Colonic mucosa (tissue), 4 donors: ENCODE results near the gene PLCD3. TPM values are rescaled to one million over a fixed set of nuclear protein-coding genes. Genes with fewer than 3 reads are reported as not detected.

Experiments used
- DNase-seq: peaks from one replicate; pipeline ENCODE4 v3.0.0-alpha.2; 2020
- H3K27ac ChIP-seq: fragments of 200-600 bp; one replicate; pipeline ENCODE4 v1.8.0; 2021
- H3K27me3 ChIP-seq: fragments of 200-600 bp; one replicate; pipeline ENCODE4 v1.8.0; 2021
- H3K36me3 ChIP-seq: fragments of 200-600 bp; one replicate; pipeline ENCODE4 v1.8.0; 2021
- H3K4me1 ChIP-seq: fragments of 200-600 bp; one replicate; pipeline ENCODE4 v1.8.0; 2021; ENCODE audit warnings: mild to moderate bottlenecking
- H3K4me3 ChIP-seq: fragments of 200-600 bp; one replicate; pipeline ENCODE4 v1.8.0; 2021
- H3K9ac ChIP-seq, 2 donors: one replicate each; pipeline ENCODE4 v1.7.0; 2013; ENCODE audit warnings: control low read depth in 2 of 2, low read depth in 2 of 2, low read length in 2 of 2
- H3K9me3 ChIP-seq: fragments of 200-600 bp; one replicate; pipeline ENCODE4 v1.8.0; 2021
- intact Hi-C: fragments of 100-400 bp; cut with DNase I; formaldehyde crosslinking; loops from one replicate; pipeline ENCODE4 v1.14.1; 2022
- total RNA-seq, 2 donors: library from RNA; stranded (reverse); fragmentation: NEBNext Ultra II Directional in 1 of 2; extraction: Animal tissue kit (Norgen Biotek cat#: 25700) in 1 of 2; gene quantifications; one replicate each; pipeline ENCODE4 v1.2.1, GENCODE V29; 2021
- TF ChIP-seq, protein P1 (sequence below): fragments of 200-600 bp; IDR thresholded peaks from one replicate; pipeline ENCODE4 v1.8.0; 2022; ENCODE audit warnings: antibody characterized with exemption, mild to moderate bottlenecking
- donor health status: healthy.
- donor health status: DM: no; HTN: no; CAD: no.
- donor health status: DM: no; HTN: no; CAD: no.

Gene PLCD3
- total RNA-seq, 2 donors from 2014 or later = 300 to 312 TPM

DNA sequence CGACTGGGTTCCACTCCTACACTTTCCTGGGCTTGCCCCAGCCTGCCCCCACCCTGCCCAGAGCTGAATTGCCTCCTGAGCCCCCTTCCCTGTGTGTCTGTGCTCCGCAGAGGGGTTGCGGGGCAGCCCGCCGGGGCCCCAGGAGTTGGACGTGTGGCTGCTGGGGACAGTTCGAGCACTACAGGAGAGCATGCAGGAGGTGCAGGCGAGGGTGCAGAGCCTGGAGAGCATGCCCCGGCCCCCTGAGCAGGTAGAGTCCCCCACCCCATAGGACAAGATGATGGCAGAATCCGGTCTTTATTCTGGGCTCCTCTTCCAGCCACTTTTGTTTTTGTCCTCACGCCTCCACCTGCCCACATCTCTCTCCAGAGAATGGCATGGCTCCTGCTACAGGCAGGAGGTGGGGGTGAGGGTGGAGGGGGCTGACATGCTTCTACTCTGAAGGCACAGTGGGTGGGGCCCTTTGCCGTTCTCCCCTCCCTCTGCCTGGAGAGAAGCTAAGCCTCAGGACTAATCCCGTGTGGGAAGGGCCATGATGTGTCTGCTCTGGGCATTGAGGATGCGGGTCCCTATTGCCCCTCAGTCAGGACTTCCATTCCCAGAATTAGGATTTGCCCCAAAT is 6.7 kb upstream of the PLCD3 start:
- no peaks in the 10 kb centered on the region for H3K9me3 ChIP-seq

DNA sequence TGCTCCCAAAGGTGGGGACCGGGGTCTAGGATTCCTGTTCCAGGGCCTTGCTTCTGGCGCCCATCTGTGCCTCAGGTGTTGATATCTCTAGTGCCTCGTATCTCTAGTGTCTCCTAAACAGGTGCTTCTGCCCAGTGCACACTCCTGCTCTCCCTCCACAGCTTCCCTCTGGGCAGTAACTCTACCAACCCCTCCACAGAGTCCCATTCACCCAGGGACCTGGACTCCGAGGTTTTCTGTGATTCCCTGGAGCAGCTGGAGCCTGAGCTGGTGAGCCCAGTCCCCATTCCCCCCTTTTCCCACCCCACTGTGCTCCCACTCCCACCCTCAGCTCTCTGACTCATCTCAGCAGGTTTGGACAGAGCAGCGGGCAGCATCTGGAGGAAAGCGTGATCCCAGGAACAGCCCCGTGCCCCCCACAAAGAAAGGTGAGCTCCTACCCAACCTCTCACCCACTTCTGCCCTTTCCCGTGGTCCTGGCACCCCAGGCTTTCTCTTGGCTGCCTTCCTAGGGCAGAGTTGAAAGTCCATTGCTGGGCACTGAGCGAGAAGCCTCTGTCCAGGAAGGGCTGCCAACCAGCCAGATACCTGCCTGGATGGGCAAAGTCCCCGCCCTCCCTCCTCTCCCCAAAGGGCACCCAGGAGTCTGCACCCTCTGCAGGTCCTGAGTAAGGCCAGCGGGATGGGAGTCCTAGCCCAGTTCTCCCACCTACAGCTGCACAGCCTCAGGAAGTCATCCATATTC is 5.4 kb upstream of the PLCD3 start:
- Histone ChIP-seq H3K27me3 (no peaks in the 10 kb centered on the region), H3K9me3 (no peaks in the 10 kb centered on the region), H3K4me1 (peaks cover 10% of the 10 kb centered on the region), H3K27ac (no peak overlapping the region), H3K4me3 (no peak overlapping the region), H3K9ac (no peak overlapping the region), H3K36me3 (no peaks in the 10 kb centered on the region)
- peak; percentile 77 for DNase-seq
- TF ChIP-seq, protein P1, sequence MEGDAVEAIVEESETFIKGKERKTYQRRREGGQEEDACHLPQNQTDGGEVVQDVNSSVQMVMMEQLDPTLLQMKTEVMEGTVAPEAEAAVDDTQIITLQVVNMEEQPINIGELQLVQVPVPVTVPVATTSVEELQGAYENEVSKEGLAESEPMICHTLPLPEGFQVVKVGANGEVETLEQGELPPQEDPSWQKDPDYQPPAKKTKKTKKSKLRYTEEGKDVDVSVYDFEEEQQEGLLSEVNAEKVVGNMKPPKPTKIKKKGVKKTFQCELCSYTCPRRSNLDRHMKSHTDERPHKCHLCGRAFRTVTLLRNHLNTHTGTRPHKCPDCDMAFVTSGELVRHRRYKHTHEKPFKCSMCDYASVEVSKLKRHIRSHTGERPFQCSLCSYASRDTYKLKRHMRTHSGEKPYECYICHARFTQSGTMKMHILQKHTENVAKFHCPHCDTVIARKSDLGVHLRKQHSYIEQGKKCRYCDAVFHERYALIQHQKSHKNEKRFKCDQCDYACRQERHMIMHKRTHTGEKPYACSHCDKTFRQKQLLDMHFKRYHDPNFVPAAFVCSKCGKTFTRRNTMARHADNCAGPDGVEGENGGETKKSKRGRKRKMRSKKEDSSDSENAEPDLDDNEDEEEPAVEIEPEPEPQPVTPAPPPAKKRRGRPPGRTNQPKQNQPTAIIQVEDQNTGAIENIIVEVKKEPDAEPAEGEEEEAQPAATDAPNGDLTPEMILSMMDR = no peak
- intact Hi-C loops = no loop called here

More for the DNA sequence above, 6.7 kb upstream of the PLCD3 start:
- no peak for DNase-seq
- H3K4me1 ChIP-seq = peaks cover 10% of the 10 kb centered on the region
- TF ChIP-seq, protein P1 = no peak
- intact Hi-C loops = no loop called here
- H3K27ac ChIP-seq = no peak overlapping the region
- H3K36me3 ChIP-seq = no peaks in the 10 kb centered on the region
- H3K9ac ChIP-seq = peak overlapping the region in 1 of 2 donors; percentile 9
- H3K4me3 ChIP-seq = no peak overlapping the region
- no peaks in the 10 kb centered on the region for H3K27me3 ChIP-seq

DNA sequence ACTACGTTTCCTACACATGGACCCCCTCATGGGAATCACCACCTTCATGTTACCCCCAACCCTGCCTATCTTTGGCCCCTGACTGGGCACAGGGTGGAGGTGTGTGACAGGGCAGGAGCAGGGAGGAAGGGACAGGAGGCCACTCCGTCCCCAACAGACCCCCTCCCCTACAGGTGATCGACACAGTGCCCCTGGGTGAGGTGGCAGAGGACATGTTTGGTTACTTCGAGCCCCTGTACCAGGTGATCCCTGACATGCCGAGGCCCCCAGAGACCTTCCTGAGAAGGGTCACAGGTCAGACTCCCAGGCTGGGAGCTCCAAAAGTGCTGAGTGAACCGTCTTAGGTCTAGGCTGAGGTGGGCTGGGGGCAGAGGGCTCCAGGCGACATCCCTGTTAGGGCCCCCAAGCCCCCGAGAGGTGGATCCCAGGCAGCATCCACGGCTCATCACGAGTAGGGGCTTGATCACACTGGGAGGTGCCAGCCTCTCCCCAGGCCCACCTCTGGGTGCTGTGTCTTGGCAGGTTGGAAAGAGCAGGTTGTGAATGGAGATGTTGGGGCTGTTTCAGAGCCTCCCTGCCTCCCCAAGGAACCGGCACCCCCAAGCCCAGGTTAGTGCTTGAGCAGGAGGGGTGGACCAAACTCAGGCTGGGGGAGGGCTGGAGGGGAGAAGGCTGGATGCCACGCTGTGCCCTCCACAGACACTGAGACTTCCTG is 4.7 kb upstream of the PLCD3 start:
- Histone ChIP-seq H3K27ac (no peak overlapping the region), H3K4me1 (peaks cover 10% of the 10 kb centered on the region), H3K9me3 (no peaks in the 10 kb centered on the region), H3K4me3 (no peak overlapping the region), H3K9ac (peak overlapping the region in 1 of 2 donors; percentile 96), H3K27me3 (no peaks in the 10 kb centered on the region), H3K36me3 (no peaks in the 10 kb centered on the region)
- TF ChIP-seq, protein P1 = no peak
- intact Hi-C loops = no loop called here
- no peak for DNase-seq

DNA sequence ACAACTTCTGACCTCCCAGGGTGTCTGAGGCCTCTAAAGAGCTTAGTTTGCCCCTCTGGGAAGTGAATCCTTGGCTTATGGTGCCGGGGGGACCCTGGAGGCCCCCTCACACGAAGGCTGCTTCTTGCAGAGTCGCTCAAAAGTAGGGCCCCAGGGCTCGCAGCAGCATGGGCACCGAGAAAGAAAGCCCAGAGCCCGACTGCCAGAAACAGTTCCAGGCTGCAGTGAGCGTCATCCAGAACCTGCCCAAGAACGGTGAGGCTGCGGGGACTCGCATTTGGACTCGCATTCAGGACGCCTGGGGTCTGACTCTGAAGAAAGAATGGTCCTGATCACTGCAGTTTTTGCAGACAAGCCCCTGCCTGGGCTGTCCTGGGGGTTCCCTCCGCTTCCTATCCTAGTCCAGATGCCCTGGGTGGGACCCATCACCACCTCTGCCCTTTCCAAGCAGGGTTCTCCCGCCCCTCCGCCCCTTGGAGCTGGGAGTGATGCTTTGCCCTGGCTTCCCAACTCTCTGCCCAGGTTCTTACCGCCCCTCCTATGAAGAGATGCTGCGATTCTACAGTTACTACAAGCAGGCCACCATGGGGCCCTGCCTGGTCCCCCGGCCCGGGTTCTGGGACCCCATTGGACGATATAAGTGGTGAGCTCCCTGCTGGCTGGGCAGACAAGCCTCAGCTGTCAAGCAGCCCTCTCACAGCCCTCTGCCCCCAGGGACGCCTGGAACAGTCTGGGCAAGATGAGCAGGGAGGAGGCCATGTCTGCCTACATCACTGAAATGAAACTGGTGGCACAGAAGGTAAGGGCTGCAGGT is 3.9 kb upstream of the PLCD3 start:
- H3K27me3 ChIP-seq = no peaks in the 10 kb centered on the region
- H3K4me1 ChIP-seq = peaks cover 10% of the 10 kb centered on the region
- intact Hi-C loops = loop anchor here (2.0 kb wide), 1 partner anchor 61 kb away; no protein-coding TSS in a partner anchor
- H3K4me3 ChIP-seq = peak overlapping the region; percentile 82
- no peaks in the 10 kb centered on the region for H3K36me3 ChIP-seq
- peak overlapping the region; percentile 86 to 96 for H3K9ac ChIP-seq
- H3K9me3 ChIP-seq = no peaks in the 10 kb centered on the region
- TF ChIP-seq, protein P1 = no peak
- H3K27ac ChIP-seq = peak overlapping the region; percentile 65
- no peak for DNase-seq
